ENCODE data around the gene EVC.

The EVC gene

DNA sequence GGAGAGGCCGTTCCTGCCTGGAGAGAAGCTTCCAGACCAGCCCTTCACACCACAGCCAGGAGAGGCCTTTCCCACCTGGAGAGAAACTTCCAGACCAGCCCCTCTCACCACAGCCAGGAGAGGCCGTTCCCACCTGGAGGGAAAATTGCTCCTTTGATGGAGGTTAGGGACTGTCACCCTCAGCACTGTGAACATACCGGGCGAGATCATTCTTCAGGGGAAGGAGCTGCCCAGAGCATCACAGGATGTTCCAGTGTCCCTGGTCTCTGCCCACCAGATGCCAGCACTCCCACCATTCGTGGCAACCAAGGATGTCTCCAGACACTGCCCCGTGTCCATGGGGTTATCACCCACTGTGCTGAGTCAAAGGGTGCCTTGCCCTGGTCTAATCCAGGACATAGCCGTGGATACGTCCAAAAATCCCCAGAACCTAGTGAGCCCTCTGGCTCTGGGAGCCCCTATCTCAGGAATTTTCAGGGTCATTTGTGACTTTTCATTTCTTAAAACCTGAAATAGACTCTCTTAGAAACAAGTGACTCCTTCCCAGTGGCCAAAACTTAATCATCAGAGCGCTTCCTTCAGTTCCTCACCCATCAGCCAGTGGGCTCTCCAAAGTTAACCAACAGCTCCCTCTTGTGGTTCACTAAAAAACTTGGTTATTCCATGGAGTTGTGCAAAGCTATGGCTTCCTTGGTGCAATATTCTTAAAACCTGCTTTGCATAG is 101.7 kb downstream of the EVC start:
- no peaks in the 10 kb centered on the region for H3K27me3 ChIP-seq (ENCODE audit: insufficient read depth, low read length, poor library complexity)
- no peak overlapping the region for H3K9ac ChIP-seq (ENCODE audit: low read depth, low read length)
- no peaks in the 10 kb centered on the region for H3K79me2 ChIP-seq (ENCODE audit: insufficient read depth, low read length)
- no peak overlapping the region for H3K4me2 ChIP-seq (ENCODE audit: insufficient read depth, low read length)
- no peaks in the 10 kb centered on the region for H3K36me3 ChIP-seq (ENCODE audit: insufficient read depth, low read length)
- no peaks in the 10 kb centered on the region for H3K4me1 ChIP-seq (ENCODE audit: insufficient read depth, low read length)
- no peak overlapping the region for H3K27ac ChIP-seq (ENCODE audit: low read length)
- H3K4me3 ChIP-seq (ENCODE audit: low read depth in 1 of 2, low read length in 2 of 2), result no peak overlapping the region
- TF ChIP-seq EZH2 (IDR thresholded peaks at IDR 0.05; ENCODE audit: borderline replicate concordance, low read depth, low read length, severe bottlenecking), result no peak
- TF ChIP-seq, protein P1, sequence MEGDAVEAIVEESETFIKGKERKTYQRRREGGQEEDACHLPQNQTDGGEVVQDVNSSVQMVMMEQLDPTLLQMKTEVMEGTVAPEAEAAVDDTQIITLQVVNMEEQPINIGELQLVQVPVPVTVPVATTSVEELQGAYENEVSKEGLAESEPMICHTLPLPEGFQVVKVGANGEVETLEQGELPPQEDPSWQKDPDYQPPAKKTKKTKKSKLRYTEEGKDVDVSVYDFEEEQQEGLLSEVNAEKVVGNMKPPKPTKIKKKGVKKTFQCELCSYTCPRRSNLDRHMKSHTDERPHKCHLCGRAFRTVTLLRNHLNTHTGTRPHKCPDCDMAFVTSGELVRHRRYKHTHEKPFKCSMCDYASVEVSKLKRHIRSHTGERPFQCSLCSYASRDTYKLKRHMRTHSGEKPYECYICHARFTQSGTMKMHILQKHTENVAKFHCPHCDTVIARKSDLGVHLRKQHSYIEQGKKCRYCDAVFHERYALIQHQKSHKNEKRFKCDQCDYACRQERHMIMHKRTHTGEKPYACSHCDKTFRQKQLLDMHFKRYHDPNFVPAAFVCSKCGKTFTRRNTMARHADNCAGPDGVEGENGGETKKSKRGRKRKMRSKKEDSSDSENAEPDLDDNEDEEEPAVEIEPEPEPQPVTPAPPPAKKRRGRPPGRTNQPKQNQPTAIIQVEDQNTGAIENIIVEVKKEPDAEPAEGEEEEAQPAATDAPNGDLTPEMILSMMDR (IDR thresholded peaks at IDR 0.05; ENCODE audit: borderline replicate concordance, extremely low read depth, low read length, poor library complexity, severe bottlenecking), result peak; percentile 77
- H2AFZ ChIP-seq (ENCODE audit: low read depth, low read length), result no peak overlapping the region
- H3K9me3 ChIP-seq (ENCODE audit: insufficient read depth, low read length, severe bottlenecking), result no peaks in the 10 kb centered on the region
- peak; percentile 48 for DNase-seq
- ATAC-seq (ENCODE audit: insufficient read depth, low read depth), result peak; percentile 87
- no peaks in the 10 kb centered on the region for H4K20me1 ChIP-seq (ENCODE audit: insufficient read depth, low read length)

GRCh38 chr4:5813882-5814255 is 102.9 kb downstream of the EVC start:
- Histone ChIP-seq H3K9ac (ENCODE audit: low read depth, low read length) (no peak overlapping the region), H2AFZ (ENCODE audit: low read depth, low read length) (no peak overlapping the region), H4K20me1 (ENCODE audit: insufficient read depth, low read length) (no peaks in the 10 kb centered on the region), H3K79me2 (ENCODE audit: insufficient read depth, low read length) (no peaks in the 10 kb centered on the region), H3K27ac (ENCODE audit: low read length) (no peak overlapping the region), H3K4me3 (ENCODE audit: low read depth in 1 of 2, low read length in 2 of 2) (no peak overlapping the region), H3K27me3 (ENCODE audit: insufficient read depth, low read length, poor library complexity) (no peaks in the 10 kb centered on the region), H3K4me1 (ENCODE audit: insufficient read depth, low read length) (no peaks in the 10 kb centered on the region), H3K9me3 (ENCODE audit: insufficient read depth, low read length, severe bottlenecking) (no peaks in the 10 kb centered on the region), H3K4me2 (ENCODE audit: insufficient read depth, low read length) (no peak overlapping the region), H3K36me3 (ENCODE audit: insufficient read depth, low read length) (no peaks in the 10 kb centered on the region)
- ATAC-seq (ENCODE audit: insufficient read depth, low read depth), result no peak
- TF ChIP-seq, protein P1 (IDR thresholded peaks at IDR 0.05; ENCODE audit: borderline replicate concordance, extremely low read depth, low read length, poor library complexity, severe bottlenecking), result no peak
- TF ChIP-seq EZH2 (IDR thresholded peaks at IDR 0.05; ENCODE audit: borderline replicate concordance, low read depth, low read length, severe bottlenecking), result no peak
- DNase-seq, result no peak

- no peaks in the 10 kb centered on the region for H4K20me1 ChIP-seq (ENCODE audit: insufficient read depth, low read length)
- no peak overlapping the region for H3K4me3 ChIP-seq (ENCODE audit: low read depth in 1 of 2, low read length in 2 of 2)
- no peaks in the 10 kb centered on the region for H3K4me1 ChIP-seq (ENCODE audit: insufficient read depth, low read length)
- H3K4me2 ChIP-seq (ENCODE audit: insufficient read depth, low read length), result no peak overlapping the region
- DNase-seq (no peak), ATAC-seq (ENCODE audit: insufficient read depth, low read depth) (no peak)
- no peak for TF ChIP-seq EZH2 (IDR thresholded peaks at IDR 0.05; ENCODE audit: borderline replicate concordance, low read depth, low read length, severe bottlenecking)
- TF ChIP-seq, protein P1 (IDR thresholded peaks at IDR 0.05; ENCODE audit: borderline replicate concordance, extremely low read depth, low read length, poor library complexity, severe bottlenecking), result no peak
- no peaks in the 10 kb centered on the region for H3K9me3 ChIP-seq (ENCODE audit: insufficient read depth, low read length, severe bottlenecking)
- H3K27ac ChIP-seq (ENCODE audit: low read length), result no peak overlapping the region
- no peaks in the 10 kb centered on the region for H3K36me3 ChIP-seq (ENCODE audit: insufficient read depth, low read length)
- H2AFZ ChIP-seq (ENCODE audit: low read depth, low read length), result no peak overlapping the region
- no peak overlapping the region for H3K9ac ChIP-seq (ENCODE audit: low read depth, low read length)
- no peaks in the 10 kb centered on the region for H3K27me3 ChIP-seq (ENCODE audit: insufficient read depth, low read length, poor library complexity)
- no peaks in the 10 kb centered on the region for H3K79me2 ChIP-seq (ENCODE audit: insufficient read depth, low read length)
Measured at GRCh38 chr4:5814421-5814820, 103.4 kb downstream of the EVC start.
